ENCODE measurements around the gene IGF2R.

Gene IGF2R

DNA sequence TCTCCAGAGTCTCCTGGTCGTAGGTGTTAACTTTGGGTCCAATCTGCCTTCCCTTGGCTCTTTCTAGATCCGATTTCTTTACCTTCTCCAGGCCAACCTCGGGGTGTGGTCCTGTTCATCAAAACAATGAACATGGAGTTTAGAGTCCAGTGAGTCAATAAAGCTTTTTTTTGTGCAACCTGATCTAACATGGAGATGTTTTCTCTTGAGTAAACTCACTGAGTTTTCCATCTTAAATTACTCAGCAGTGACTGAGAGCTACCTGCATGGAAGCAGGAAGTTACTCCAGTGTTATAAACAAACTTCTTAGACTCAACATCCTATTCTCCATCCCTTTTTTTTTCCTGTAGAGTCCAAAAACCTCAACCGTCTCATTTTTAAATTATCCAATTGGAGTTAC is 137.8 kb downstream of the IGF2R start:
- Histone ChIP-seq H3K4me2 (ENCODE audit: low read depth, low read length) (no peak overlapping the region), H3K4me3 (ENCODE audit: low read length) (no peak overlapping the region), H2AFZ (ENCODE audit: low read length) (no peak overlapping the region), H3K36me3 (replicated peaks; ENCODE audit: insufficient read depth, low read length) (no peaks in the 10 kb centered on the region), H3K79me2 (ENCODE audit: low read length) (no peaks in the 10 kb centered on the region), H3K9me2 (replicated peaks; ENCODE audit: insufficient read depth, low read length) (no peaks in the 10 kb centered on the region), H3K4me1 (ENCODE audit: low read length) (no peaks in the 10 kb centered on the region), H3F3A (ENCODE audit: insufficient read depth, low read length) (no peaks in the 10 kb centered on the region), H3K9me3 (replicated peaks; ENCODE audit: insufficient read depth, low read length) (no peaks in the 10 kb centered on the region), H3K27me3 (replicated peaks; ENCODE audit: insufficient read depth, low read length) (no peaks in the 10 kb centered on the region), H4K20me1 (ENCODE audit: insufficient read depth, low read length) (no peaks in the 10 kb centered on the region), H3K9ac (ENCODE audit: low read length) (no peak overlapping the region), H3K27ac (ENCODE audit: low read length) (no peak overlapping the region)
- DNase-seq: no peak
- TF ChIP-seq EZH2phosphoT487 (IDR thresholded peaks at IDR 0.05; ENCODE audit: low read length) (no peak), EZH2 (optimal IDR thresholded peaks at IDR 0.05; ENCODE audit: low read depth, low read length) (no peak)
- TF ChIP-seq, protein P1, sequence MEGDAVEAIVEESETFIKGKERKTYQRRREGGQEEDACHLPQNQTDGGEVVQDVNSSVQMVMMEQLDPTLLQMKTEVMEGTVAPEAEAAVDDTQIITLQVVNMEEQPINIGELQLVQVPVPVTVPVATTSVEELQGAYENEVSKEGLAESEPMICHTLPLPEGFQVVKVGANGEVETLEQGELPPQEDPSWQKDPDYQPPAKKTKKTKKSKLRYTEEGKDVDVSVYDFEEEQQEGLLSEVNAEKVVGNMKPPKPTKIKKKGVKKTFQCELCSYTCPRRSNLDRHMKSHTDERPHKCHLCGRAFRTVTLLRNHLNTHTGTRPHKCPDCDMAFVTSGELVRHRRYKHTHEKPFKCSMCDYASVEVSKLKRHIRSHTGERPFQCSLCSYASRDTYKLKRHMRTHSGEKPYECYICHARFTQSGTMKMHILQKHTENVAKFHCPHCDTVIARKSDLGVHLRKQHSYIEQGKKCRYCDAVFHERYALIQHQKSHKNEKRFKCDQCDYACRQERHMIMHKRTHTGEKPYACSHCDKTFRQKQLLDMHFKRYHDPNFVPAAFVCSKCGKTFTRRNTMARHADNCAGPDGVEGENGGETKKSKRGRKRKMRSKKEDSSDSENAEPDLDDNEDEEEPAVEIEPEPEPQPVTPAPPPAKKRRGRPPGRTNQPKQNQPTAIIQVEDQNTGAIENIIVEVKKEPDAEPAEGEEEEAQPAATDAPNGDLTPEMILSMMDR (IDR thresholded peaks at IDR 0.05; ENCODE audit: low read length): no peak

DNA sequence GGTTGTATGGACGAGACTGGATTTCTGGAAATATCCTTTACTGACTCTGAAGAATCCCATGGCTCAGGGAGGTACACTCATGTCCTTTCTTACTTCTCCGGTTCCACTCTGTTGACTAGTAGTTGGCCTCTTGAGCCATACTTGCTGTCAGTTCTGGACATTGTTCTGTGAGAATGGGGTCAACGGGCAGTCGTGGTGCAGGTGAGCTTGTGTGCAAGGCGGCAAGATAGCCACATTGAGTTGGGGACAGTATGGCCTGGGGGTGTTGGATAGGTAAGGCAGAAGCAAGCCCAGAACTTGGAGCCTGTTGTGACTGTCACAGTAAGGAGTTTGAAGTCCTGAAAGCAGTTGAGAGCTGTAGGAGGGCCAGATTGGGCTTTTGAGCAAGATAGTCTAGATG is 139.2 kb downstream of the IGF2R start:
- H3K27ac ChIP-seq (ENCODE audit: low read length): no peak overlapping the region

DNA sequence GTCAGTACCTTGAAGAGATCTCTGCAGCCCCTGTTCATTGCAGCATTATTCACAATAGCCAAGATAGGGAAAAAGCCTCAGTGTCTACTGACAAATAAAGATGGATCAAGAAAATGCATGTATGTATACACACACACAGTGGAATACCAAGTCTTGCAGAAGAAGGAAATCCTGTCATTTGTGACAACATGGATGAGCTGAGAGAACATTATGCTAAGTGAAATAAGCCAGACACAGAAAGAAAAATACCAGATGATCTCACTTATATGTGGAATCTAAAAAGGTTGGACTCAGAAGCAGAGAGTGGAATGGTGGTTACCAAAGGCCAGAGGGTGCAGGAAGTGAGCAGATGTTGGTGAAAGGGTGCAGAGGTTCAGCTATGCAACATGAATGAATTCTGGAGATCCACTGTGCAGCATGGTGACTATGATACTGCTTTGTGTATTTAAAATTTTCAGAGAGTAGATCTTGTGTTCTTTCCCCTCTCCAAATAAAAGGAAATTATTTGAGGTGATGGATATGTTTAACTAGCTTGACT is 141.8 kb downstream of the IGF2R start:
- H4K20me1 ChIP-seq (ENCODE audit: insufficient read depth, low read length): no peaks in the 10 kb centered on the region
- H3F3A ChIP-seq (ENCODE audit: insufficient read depth, low read length): no peaks in the 10 kb centered on the region
- no peak overlapping the region for H3K4me3 ChIP-seq (ENCODE audit: low read length)
- H3K27ac ChIP-seq (ENCODE audit: low read length): no peak overlapping the region
- H3K4me2 ChIP-seq (ENCODE audit: low read depth, low read length): no peak overlapping the region
- H3K27me3 ChIP-seq (replicated peaks; ENCODE audit: insufficient read depth, low read length): no peaks in the 10 kb centered on the region
- H3K36me3 ChIP-seq (replicated peaks; ENCODE audit: insufficient read depth, low read length): no peaks in the 10 kb centered on the region
- no peaks in the 10 kb centered on the region for H3K79me2 ChIP-seq (ENCODE audit: low read length)
- no peak overlapping the region for H3K9ac ChIP-seq (ENCODE audit: low read length)
- no peaks in the 10 kb centered on the region for H3K9me3 ChIP-seq (replicated peaks; ENCODE audit: insufficient read depth, low read length)
- H2AFZ ChIP-seq (ENCODE audit: low read length): no peak overlapping the region
- no peaks in the 10 kb centered on the region for H3K9me2 ChIP-seq (replicated peaks; ENCODE audit: insufficient read depth, low read length)
- no peak for TF ChIP-seq EZH2 (optimal IDR thresholded peaks at IDR 0.05; ENCODE audit: low read depth, low read length)
- TF ChIP-seq, protein P1 (IDR thresholded peaks at IDR 0.05; ENCODE audit: low read length): no peak
- TF ChIP-seq EZH2phosphoT487 (IDR thresholded peaks at IDR 0.05; ENCODE audit: low read length): no peak
- no peak for DNase-seq
- no peaks in the 10 kb centered on the region for H3K4me1 ChIP-seq (ENCODE audit: low read length)

More for the DNA sequence above, 139.2 kb downstream of the IGF2R start:
- TF ChIP-seq EZH2 (optimal IDR thresholded peaks at IDR 0.05; ENCODE audit: low read depth, low read length) (no peak), EZH2phosphoT487 (IDR thresholded peaks at IDR 0.05; ENCODE audit: low read length) (no peak)
- TF ChIP-seq, protein P1 (IDR thresholded peaks at IDR 0.05; ENCODE audit: low read length): no peak
- H3F3A ChIP-seq (ENCODE audit: insufficient read depth, low read length): no peaks in the 10 kb centered on the region
- H3K4me2 ChIP-seq (ENCODE audit: low read depth, low read length): no peak overlapping the region
- H2AFZ ChIP-seq (ENCODE audit: low read length): no peak overlapping the region
- H3K4me3 ChIP-seq (ENCODE audit: low read length): no peak overlapping the region
- H3K79me2 ChIP-seq (ENCODE audit: low read length): no peaks in the 10 kb centered on the region
- H3K9me2 ChIP-seq (replicated peaks; ENCODE audit: insufficient read depth, low read length): no peaks in the 10 kb centered on the region
- H4K20me1 ChIP-seq (ENCODE audit: insufficient read depth, low read length): no peaks in the 10 kb centered on the region
- no peaks in the 10 kb centered on the region for H3K27me3 ChIP-seq (replicated peaks; ENCODE audit: insufficient read depth, low read length)
- H3K36me3 ChIP-seq (replicated peaks; ENCODE audit: insufficient read depth, low read length): no peaks in the 10 kb centered on the region
- no peak for DNase-seq
- H3K4me1 ChIP-seq (ENCODE audit: low read length): no peaks in the 10 kb centered on the region
- no peak overlapping the region for H3K9ac ChIP-seq (ENCODE audit: low read length)
- H3K9me3 ChIP-seq (replicated peaks; ENCODE audit: insufficient read depth, low read length): no peaks in the 10 kb centered on the region

All from MM.1S (cell line).